Heart right ventricle (tissue), 16 donors: ENCODE measurements around the gene DLG4. TPM values are rescaled to one million over a fixed set of nuclear protein-coding genes. Genes with fewer than 3 reads are reported as not detected.

ENCODE experiments used
- ATAC-seq, 8 donors: fragments of 200-7000 bp; cut with Tn5 transposase; one replicate each; pipeline ENCODE4 v1.9.1; 2020; ENCODE audit warnings: mild to moderate bottlenecking in 8 of 8, moderate library complexity in 8 of 8, moderate number of reproducible peaks in 1 of 8
- DNase-seq, 2 donors: peaks; one replicate each; pipeline ENCODE4 v3.0.0-alpha.2; 2020
- H3K27ac ChIP-seq, 10 donors: fragments of 200-600 bp; sonication (generic) in 2 of 10; one replicate each; pipeline versions ENCODE4 v1.5.0 to v1.8.0; 2020 to 2022; ENCODE audit warnings: mild to moderate bottlenecking in 3 of 10
- H3K27me3 ChIP-seq, 7 donors: fragments of 200-600 bp; one replicate each; pipeline ENCODE4 v1.8.0; 2021 to 2022; ENCODE audit warnings: mild to moderate bottlenecking in 2 of 7
- H3K36me3 ChIP-seq, 9 donors: fragments of 200-600 bp; sonication (generic) in 1 of 9; one replicate each; pipeline versions ENCODE4 v1.5.0 to v1.8.0; 2020 to 2022; ENCODE audit warnings: mild to moderate bottlenecking in 2 of 9
- H3K4me1 ChIP-seq, 9 donors: fragments of 200-600 bp; sonication (generic) in 1 of 9; one replicate each; pipeline versions ENCODE4 v1.5.0 to v1.8.0; 2020 to 2022; ENCODE audit warnings: mild to moderate bottlenecking in 4 of 9
- H3K4me3 ChIP-seq, 10 donors: fragments of 200-600 bp; sonication (generic) in 2 of 10; one replicate each; pipeline versions ENCODE4 v1.5.0 to v1.8.0; 2020 to 2022; ENCODE audit warnings: mild to moderate bottlenecking in 7 of 10, moderate library complexity in 2 of 10
- H3K9me3 ChIP-seq, 11 donors: fragments of 200-600 bp in 10 of 11; sonication (generic) in 2 of 11; one replicate each; pipeline versions ENCODE4 v1.5.0 to v1.8.0; 2013 to 2022; ENCODE audit warnings: mild to moderate bottlenecking in 2 of 11, control low read depth in 1 of 11, moderate library complexity in 1 of 11
- WGBS, 2 donors: extraction: QIAGEN DNeasy Blood & Tissue Kit; methylation state at CpG; one replicate each; pipeline ENCODE4 v1.1.7; 2013; ENCODE audit warnings: inconsistent platforms in 1 of 2; 5-methylcytosine and 5-hydroxymethylcytosine counted together
- intact Hi-C, 10 donors: fragments of 100-400 bp; cut with DNase I; formaldehyde crosslinking; loops; one replicate each; pipeline versions ENCODE4 v1.11.1 to v1.14.2; 2022
- polyA plus RNA-seq, 2 donors: library from polyadenylated mRNA; stranded (reverse); fragments of 200-250 nt; gene quantifications; one replicate each; pipeline ENCODE4 v1.2.3, GENCODE V29; 2013
- total RNA-seq, 10 donors: library from RNA; stranded (reverse); fragmentation: NEBNext Ultra II Directional in 3 of 10; extraction: Animal tissue kit (Norgen Biotek cat#: 25700) in 3 of 10; gene quantifications; one replicate each; pipeline versions ENCODE4 v1.2.1 to v1.2.4, GENCODE V29; 2021 to 2023
- TF ChIP-seq, protein P1 (sequence below), 9 donors: fragments of 200-600 bp; sonication (generic) in 2 of 9; IDR thresholded peaks; one replicate each; pipeline versions ENCODE4 v1.5.0 to v1.8.0; 2021 to 2022; ENCODE audit warnings: antibody characterized with exemption in 9 of 9, mild to moderate bottlenecking in 5 of 9, moderate library complexity in 1 of 9
- donor health status: Arrhythmogenic right ventricular cardiomyopathy.
- donor health status: ischemic (EF 13 %, LVEDD 7.1; RV severe dilation, severe dysfunction).
- donor health status: healthy with polysubstance abuse.
- donor health status: DM: no; HTN: yes; CAD: no.
- donor health status: DM: no; HTN: no; CAD: no.
- donor health status: ischemic (EF 25% LVEDD 6.9; RV normal size, moderate dysfunction).
- donor health status: ischemic (EF 25% LVEDD 5.7; RV mildly dilated, moderate dysfunction).
- donor health status: healthy.
- donor health status: DM: yes; HTN: yes; CAD: no.
- donor health status: Ischemic cardiomyopathy.
- donor health status: ischemic (EF 35%, LVEDD 5.7; RV mildly dilated, moderate dysfunction).
- donor health status: nonischemic (EF 11% LVEDD 7.7; RV severe dilation, severe dysfunction).
- donor health status: DM: yes; HTN: yes; CAD: no.
- donor health status: PGD.
- donor health status: ischemic (EF 29% LVEDD 5.4; RV normal size, mild dysfunction).
- donor health status: nonischemic (EF 23%, LVEDD 6.1; RV moderate dilation, normal function).

The DLG4 gene
- total and polyA plus RNA-seq, 12 donors = 5.4 to 27.8 (median 16.7) TPM

DNA sequence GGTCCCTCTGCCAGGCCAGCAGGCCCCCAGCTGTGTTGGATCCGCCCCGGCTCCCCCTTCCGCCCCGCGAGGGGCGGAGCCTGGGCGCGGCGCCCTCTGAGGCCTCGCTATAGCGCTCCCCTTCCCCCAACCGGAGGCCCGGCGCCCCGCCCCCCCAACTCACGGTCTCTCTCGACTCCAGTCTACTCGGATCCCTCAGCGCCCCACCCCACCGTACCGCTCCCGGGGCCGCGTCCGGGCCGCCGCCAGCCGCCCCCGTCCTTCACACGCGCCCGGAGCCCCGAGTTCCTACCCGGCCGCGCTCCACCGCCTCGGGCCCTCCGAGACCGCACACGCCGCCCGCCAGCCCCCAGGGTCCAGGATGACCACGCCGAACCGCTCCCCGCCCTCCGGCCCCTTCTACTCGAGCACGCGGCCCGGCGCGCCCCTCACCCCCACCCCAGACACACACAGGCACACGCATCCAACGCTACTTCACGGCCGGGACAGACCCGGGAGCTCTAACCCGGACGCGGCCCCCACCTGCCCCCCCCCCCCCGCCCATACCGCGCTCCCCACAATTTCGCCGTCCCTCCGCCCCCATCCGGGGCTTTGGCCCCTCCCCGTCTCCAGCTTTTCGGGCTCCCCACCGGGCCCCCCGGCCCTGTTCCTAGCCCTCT is 18.3 kb upstream of the DLG4 start:
- peaks cover 14 to 59% (median 46%) of the 10 kb centered on the region in 9 donors for H3K4me1 ChIP-seq
- 1% methylated on average over 54 to 71 of the region's 73 CpGs for WGBS, 2 donors
- TF ChIP-seq, protein P1, sequence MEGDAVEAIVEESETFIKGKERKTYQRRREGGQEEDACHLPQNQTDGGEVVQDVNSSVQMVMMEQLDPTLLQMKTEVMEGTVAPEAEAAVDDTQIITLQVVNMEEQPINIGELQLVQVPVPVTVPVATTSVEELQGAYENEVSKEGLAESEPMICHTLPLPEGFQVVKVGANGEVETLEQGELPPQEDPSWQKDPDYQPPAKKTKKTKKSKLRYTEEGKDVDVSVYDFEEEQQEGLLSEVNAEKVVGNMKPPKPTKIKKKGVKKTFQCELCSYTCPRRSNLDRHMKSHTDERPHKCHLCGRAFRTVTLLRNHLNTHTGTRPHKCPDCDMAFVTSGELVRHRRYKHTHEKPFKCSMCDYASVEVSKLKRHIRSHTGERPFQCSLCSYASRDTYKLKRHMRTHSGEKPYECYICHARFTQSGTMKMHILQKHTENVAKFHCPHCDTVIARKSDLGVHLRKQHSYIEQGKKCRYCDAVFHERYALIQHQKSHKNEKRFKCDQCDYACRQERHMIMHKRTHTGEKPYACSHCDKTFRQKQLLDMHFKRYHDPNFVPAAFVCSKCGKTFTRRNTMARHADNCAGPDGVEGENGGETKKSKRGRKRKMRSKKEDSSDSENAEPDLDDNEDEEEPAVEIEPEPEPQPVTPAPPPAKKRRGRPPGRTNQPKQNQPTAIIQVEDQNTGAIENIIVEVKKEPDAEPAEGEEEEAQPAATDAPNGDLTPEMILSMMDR (IDR thresholded peaks at IDR 0.05) = no peak

DNA sequence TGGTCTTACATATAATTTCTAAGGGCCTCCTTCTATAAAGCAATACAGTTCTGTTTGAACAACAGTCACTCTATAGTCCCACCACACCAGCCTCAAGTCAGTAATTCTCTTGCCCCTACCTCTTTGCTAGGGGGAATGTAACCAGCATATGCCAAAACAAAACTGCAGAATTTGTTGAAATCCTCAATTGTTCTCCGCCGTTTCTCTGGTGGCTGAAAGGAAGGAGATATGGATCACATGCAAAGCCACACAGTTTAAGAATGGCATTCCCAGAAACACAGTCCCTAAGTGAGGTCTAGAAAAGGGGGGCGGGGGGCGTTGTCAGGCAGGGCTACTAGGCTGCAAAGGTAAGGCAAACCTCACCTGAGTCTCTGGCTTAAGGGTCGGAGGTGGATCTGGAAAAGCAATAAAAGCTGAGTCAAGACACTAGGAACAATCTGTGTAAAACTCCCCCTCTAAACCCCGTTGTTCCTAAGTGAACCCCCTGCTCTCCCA is 17.7 kb upstream of the DLG4 start:
- Histone ChIP-seq H3K9me3 (no peaks in the 10 kb centered on the region), H3K36me3 (peaks cover 0 to 37% (median 0%) of the 10 kb centered on the region in 9 donors), H3K4me1 (peaks cover 14 to 65% (median 52%) of the 10 kb centered on the region in 9 donors), H3K27me3 (no peaks in the 10 kb centered on the region), H3K27ac (peak overlapping the region; percentile 16 to 100 (median 94)), H3K4me3 (peak overlapping the region; percentile 16 to 99 (median 96))
- intact Hi-C loops = no loop called here
- WGBS, 2 donors = 23 to 29% methylated on average over 6 of the region's 6 CpGs
- TF ChIP-seq, protein P1 (IDR thresholded peaks at IDR 0.05) = no peak
- ATAC-seq (no peak), DNase-seq (no peak)

More for the DNA sequence above, 18.3 kb upstream of the DLG4 start:
- peak overlapping the region; percentile 16 to 99 (median 96) for H3K4me3 ChIP-seq
- peak in 3 of 8 donors; percentile 1 to 19 (median 5) for ATAC-seq
- intact Hi-C loops = loop anchor here in 2 of 10 donors (2.0 kb wide), 2 partner anchors 19 to 23 kb away; partner anchors contain the start of genes ACADVL (in 1 of the 2) and DLG4 (in 1 of the 2)
- DNase-seq = peak; percentile 83 to 86
- no peaks in the 10 kb centered on the region for H3K27me3 ChIP-seq
- H3K9me3 ChIP-seq = no peaks in the 10 kb centered on the region
- H3K27ac ChIP-seq = peak overlapping the region; percentile 16 to 100 (median 94)
- H3K36me3 ChIP-seq = peaks cover 0 to 37% (median 0%) of the 10 kb centered on the region in 9 donors

- Histone ChIP-seq H3K27ac (peak overlapping the region in 6 of 10 donors; percentile 92 to 100 (median 95)), H3K4me3 (peak overlapping the region in 3 of 10 donors; percentile 96 to 99 (median 97)), H3K4me1 (peaks cover 14 to 70% (median 57%) of the 10 kb centered on the region in 9 donors), H3K27me3 (no peaks in the 10 kb centered on the region), H3K36me3 (peaks cover 0 to 37% (median 0%) of the 10 kb centered on the region in 9 donors), H3K9me3 (no peaks in the 10 kb centered on the region)
- WGBS, 2 donors = 87 to 88% methylated on average over 6 of the region's 6 CpGs
- DNase-seq (no peak), ATAC-seq (no peak)
- intact Hi-C loops = no loop called here
- TF ChIP-seq, protein P1 (IDR thresholded peaks at IDR 0.05) = no peak
Observed at GRCh38 chr17:7236808-7237207, 17.2 kb upstream of the DLG4 start.

- ATAC-seq = no peak
- no peak for DNase-seq
- H3K4me1 ChIP-seq = peaks cover 9 to 68% (median 53%) of the 10 kb centered on the region in 9 donors
Observed at GRCh38 chr17:7235693-7236665, 16.3 kb upstream of the DLG4 start.

More at GRCh38 chr17:7235693-7236665, 16.3 kb upstream of the DLG4 start:
- Histone ChIP-seq H3K36me3 (peaks cover 0 to 34% (median 0%) of the 10 kb centered on the region in 9 donors), H3K4me3 (no peak overlapping the region), H3K27me3 (no peaks in the 10 kb centered on the region), H3K9me3 (no peaks in the 10 kb centered on the region), H3K27ac (no peak overlapping the region)
- intact Hi-C loops = no loop called here
- TF ChIP-seq, protein P1 (IDR thresholded peaks at IDR 0.05) = no peak
- 86 to 89% methylated on average over 22 of the region's 22 CpGs for WGBS, 2 donors
